Measurements from ENCODE around the gene ULK4.

- no peak for TF ChIP-seq POLR2A (IDR thresholded peaks at IDR 0.05)
- no peak for TF ChIP-seq CTCF (IDR thresholded peaks at IDR 0.05)
- no peak for TF ChIP-seq POLR2AphosphoS5 (IDR thresholded peaks at IDR 0.05)
These were observed 332.8 kb downstream of the ULK4 start for GRCh38 chr3:41629072-41629471.
